Erythroblast (primary cell): ENCODE measurements around the gene CLEC10A.
"Not testable (repeated sequence)": the region's sequence is repeated elsewhere in the genome, so short reads cannot be mapped to it uniquely, and the experiment has no call there.

Source experiments
- DNase-seq, 2 experiments: peaks; one replicate each; lab custom pipeline; 2025; lab: John Stamatoyannopoulos, UW
- GATA1 ChIP-seq: IDR thresholded peaks from 2 replicates; pipeline ENCODE4 v1.6.1; 2011; ENCODE audit warnings: low read depth, mild to moderate bottlenecking, control low read depth, low read length, moderate library complexity
- POLR2A ChIP-seq: IDR thresholded peaks from 2 replicates; pipeline ENCODE4 v1.6.1; 2011; ENCODE audit warnings: mild to moderate bottlenecking, low read length

The CLEC10A gene

DNA sequence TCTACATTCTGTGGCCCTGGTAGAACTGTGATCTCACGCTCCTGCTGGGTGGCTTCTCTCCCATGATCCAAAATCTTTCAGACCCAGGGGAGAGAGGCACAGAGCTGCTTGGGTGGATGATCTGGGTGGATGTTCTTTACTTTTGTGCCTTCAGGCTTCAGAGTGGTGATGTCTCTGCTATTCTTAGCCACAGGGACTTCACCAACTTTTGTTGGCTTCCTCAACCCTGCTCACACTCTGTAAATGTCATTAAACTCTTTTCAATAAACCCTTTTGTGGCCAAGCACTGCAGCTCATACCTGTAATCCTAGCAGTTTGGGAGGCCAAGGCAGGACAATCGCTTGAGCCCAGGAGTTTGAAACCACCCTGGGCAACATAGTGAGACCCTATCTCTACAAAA lies 7.6 kb downstream of the CLEC10A start:
- DNase-seq: no peak

DNA sequence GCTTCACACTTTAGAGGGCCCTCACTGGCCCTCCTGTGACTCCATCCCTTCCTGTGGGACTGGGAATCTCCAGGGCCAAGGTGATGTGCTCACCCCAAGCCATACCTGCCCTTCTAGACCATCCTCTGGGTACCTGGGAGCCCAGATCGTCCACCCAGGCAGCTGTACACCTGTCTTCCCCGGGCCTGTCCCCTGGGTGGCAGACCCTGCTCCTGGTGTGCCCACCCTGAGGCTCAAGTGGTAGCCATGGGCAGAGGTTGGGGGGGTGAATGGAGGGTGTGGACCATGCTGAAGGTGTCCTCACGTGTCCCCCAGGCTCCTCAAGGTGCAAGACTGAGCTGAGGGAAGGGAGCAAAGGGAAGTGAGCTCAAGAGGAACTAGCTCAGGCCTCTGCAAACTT lies 9.3 kb downstream of the CLEC10A start:
- DNase-seq: no peak
- TF ChIP-seq GATA1 (no peak), POLR2A (no peak)

More for the DNA sequence above, 7.6 kb downstream of the CLEC10A start:
- TF ChIP-seq GATA1: no peak
- no peak for TF ChIP-seq POLR2A

DNA sequence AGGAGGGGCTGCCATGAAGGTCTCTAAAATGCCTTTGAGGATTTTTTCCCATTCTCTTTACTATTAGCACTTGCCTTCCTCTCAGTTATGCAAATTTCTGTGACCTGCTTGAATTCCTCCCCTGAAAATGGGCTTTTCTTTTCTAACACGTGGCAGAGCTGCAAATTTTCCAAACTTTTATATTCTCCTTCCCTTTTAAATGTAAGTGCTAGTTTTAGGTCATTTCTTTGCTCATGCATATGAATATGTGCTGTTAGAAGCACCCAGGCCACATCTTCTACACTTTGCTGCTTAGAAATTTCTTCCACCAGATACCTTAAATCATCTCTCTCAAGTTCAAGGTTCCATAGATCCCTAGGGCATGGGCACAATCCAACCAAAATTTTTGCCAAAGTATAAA lies 11.8 kb downstream of the CLEC10A start:
- no peak for DNase-seq
- TF ChIP-seq GATA1: no peak
- TF ChIP-seq POLR2A: no peak

DNA sequence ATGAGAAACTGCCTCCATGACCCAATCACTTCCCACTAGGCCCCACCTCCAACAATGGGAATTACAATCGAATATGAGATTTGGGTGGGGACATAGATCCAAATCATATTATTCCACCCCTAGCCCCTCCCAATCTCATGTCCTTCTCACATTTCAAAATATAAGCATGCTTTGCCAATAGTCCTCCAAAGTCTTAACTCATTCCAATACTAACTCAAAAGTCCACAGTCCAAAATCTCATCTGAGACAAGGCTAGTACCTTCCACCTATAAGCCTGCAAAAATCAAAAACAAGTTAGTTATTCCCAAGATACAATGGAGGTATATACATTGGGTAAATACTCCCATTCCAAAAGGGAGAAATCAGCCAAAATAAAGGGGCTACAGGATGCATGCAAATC lies 12.9 kb downstream of the CLEC10A start:
- DNase-seq: no peak
- no peak for TF ChIP-seq POLR2A
- no peak for TF ChIP-seq GATA1

DNA sequence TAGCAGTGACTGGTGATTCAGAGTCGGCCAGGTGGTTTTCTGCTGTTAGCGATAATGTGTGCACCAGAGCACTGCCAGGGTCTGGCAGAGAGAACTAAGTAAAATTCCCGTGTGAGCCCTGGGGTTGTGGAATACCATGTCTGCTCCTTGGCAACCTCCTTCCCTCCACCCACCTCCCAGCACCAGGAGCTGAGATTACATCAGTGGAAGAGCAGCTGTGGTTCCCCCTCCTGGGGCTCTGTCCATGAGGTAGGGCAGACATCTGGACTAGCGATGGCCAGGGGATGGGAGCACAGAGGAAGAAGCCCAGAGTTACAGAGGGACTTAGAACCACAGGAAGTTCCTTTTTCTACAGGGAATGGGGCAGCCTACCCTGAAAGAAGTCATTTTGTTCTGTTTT lies 15.8 kb downstream of the CLEC10A start:
- TF ChIP-seq POLR2A (no peak), GATA1 (no peak)
- DNase-seq: no peak

DNA sequence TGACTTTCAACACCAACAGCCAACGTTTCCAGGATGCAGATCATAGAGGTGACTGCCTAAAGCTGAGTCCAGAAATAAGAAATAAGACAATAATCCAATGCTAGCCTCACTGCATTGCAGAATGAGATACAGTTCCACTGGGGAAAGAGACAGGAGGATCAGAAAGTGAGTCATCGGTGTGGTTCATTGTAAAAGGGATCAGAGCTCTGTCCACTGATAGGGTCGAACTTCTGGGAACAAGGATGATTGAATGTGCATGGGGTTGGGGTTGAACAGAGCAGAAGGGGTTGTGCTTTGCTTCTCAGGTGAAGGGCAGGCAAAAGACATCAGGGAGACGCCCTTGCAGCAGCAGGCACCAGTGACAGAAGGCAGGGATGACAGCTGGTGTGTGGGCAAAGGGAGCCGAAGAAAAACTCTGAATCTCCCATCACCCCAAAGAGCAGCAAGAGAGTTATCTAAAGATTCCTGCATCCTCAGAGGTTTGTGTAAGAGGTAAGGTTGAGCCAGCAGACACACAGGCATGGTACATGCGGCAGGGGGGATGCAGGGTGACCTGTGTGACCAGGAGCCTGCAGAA lies 16.4 kb downstream of the CLEC10A start:
- TF ChIP-seq POLR2A: no peak
- TF ChIP-seq GATA1: no peak

DNA sequence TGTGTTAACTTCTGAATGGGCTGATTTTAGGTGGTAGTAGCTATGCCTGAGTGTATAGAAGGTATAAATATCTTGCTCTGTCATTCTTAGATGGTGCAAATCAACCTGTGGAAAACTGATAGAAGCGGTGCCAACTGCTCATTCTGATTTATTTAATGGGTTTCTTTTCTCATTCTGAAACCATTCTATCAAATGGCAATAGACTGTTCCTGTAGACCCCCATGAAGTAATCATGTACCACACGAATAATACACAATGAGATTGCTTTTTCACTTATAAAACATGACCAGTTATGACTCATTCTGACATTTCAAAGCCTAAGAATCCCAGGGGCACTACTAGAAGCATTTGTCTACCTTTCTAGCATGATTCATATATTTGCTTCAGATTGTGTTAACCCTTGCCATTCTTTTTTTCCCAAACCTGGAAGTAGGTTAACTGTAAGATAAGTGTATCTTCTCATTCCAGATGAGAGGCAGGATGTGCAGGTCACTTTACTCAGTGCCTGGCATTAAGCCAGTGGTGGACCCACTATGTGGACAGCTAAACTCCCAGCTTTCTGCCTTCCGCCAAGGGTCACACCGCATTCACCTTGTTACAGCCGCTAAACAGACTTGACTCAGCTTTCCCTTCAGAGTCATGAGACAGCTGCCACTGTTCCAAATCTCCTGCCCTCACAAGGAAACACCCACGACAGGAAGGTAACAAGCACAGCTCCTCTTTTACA lies 19.7 kb downstream of the CLEC10A start:
- DNase-seq: no peak
- TF ChIP-seq GATA1: no peak
- TF ChIP-seq POLR2A: no peak

More for the DNA sequence above, 16.4 kb downstream of the CLEC10A start:
- no peak for DNase-seq

DNA sequence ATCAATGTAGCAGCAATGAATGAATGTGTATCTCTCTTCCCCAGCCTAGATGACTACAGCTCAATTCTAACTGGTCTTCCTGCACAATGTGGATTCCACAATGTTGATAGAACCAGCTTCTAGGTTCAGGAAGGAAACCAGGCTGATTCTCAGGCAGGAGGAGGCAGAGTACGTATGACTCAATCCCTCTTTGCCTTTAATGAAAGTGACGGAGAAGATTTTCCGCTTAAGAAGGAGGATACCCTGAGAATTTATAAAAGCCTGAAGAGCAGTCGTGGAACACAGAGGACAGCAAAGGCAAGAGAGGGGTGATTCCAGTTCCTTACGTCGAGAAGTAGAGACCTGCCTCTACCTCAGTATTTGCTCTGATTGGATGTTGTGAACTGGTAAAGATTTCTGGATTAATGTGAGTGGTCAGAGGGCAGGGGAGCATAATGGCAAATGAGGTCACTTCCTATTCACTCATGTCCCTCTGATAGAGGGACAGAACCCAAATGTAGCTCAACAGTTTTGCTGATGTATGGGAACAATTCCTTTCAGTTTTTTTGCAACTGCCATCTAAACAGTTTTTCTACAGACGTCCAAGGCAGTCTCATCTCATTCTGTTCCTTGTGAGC lies 21.1 kb downstream of the CLEC10A start:
- TF ChIP-seq POLR2A (no peak), GATA1 (no peak)
- no peak for DNase-seq

DNA sequence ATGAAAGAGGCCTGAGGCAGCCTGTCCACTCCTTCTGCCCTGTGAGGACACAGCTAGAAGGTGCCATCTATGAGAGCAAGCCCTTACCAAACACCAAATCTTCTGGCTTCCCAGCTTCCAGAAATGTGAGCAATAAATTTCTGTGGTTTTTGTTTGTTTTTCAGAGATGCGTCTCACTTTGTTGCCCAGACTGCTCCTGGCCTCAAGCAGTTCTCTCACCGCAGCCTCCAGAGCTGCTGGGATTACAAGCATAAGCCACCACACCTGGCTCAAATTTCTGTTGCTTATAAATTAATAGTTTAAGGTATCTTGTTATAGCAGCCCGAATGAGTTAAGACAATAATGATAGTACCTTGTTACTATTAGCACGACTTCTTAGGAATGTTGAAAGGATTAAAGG lies 23.7 kb downstream of the CLEC10A start:
- no peak for DNase-seq
- TF ChIP-seq POLR2A (no peak), GATA1 (no peak)

DNA sequence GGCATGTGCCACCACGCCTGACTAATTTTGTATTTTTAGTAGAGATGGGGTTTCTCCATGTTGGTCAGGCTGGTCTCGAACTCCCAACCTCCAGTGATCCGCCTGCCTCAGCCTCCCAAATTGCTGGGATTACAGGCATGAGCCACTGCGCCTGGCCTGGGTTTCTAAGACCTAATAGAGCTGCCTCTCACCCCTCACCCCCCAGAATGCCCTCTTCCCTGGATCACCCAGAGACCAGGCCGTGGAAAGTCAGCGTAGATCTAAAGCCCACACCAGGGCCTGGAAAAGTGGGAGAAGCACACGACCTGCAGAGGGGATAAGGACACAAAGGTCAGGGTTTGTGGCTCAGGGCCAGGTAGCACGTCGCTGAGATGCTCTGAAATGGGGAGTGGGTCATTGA lies 29.5 kb downstream of the CLEC10A start:
- DNase-seq: not testable (repeated sequence)

DNA sequence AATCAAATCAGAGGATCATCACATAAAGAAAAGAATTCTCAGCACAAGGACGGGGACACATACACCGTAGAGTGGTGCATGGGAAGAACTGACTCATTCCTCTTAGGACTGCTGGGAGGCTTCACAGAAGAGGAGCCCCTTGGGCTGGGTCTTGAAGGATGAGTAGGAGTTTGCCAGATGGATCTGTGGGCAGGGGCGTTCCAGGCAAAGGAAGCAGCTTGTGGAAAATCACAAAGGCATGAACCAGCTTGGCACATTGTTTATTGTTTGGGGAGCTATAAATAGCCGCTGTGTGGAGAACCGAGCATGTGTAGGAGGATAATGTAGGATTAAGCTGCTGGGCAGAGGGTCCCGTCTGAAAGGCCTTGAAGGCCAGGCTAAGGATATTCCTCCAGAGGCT lies 31.1 kb downstream of the CLEC10A start:
- no peak for DNase-seq
- no peak for TF ChIP-seq GATA1
- TF ChIP-seq POLR2A: no peak

DNA sequence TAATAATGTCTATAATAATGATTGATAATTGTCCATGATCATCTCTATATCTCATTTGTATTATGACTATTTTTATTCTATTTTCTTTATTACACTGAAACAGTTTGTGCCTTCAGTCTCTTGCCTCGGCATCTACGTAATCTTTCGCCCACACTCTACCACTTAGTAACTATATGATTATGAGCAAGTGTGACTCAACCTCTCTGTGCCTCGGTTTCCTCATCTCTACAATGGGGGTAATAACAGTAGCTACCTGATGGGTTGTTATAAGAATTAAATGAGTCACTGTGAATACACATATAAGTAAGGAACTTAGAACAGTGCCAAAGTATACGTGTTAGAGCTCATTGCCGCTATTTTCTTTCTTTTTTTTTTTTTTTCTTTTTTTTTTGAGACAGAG lies 32.5 kb downstream of the CLEC10A start:
- DNase-seq: no peak
- TF ChIP-seq GATA1: no peak

DNA sequence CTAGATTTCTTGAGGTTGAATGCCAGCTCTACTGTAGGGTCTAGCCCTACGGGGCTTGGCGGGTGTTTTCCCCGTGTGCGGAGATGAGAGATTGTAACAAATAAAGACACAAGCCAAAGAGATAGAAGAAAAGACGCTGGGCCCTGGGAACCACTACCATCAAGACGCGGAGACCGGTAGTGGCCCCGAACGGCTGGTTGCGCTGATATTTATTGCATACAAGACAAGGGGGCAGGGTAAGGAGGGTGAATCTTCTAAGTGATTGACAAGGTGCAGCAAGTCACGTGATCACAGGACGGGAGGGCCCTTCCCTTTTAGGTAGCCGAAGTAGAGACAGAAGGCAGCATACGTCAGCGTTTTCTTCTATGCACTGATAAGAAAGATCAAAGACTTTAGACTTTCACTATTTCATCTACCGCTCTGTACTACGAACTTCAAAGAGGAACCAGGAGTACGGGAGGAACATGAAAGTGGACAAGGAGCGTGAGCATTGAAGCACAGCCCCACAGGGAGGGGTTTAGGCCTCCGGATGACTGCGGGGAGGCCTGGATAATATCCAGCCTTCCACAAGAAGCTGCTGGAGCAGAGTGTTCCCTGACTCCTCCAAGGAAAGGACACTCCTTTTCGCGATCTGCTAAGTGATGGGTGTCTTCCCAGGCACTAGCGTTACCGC lies 33.2 kb downstream of the CLEC10A start:
- DNase-seq: peak; percentile 49 to 57

DNA sequence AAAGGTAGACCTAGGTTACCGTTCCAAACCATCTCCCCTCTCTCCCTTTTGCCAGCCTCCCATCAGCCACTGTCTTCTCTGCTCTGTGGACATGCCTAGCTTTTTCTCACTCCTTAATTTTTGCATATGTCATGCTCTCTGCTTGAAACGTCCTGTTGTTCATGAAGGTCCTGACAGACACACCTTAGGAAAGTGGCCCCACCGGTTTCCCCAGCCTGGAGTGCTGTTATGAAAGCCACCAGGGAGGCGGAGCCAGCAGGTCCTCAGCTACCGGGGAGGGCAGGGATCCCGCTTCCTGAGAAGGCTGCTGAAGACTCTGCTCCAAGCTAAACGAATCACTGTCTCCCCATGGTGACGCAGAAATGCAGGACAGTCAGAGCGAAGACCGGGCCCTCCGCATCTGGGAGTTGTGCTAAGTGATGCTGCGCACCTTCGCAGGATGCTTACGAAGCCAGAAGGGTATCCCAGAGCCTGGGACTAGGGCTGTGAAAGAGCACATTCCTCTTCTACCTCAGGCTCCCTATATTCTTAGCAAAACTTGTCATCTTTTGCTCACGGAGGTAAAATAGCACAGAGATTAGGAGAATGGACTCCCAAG lies 33.8 kb downstream of the CLEC10A start:
- no peak for TF ChIP-seq POLR2A
- TF ChIP-seq GATA1: no peak
- DNase-seq: no peak
